ENCODE measurements around the gene PGAM1. TPM values are rescaled to one million over a fixed set of nuclear protein-coding genes. Genes with fewer than 3 reads are reported as not detected.
"Not testable (repeated sequence)": the region's sequence is repeated elsewhere in the genome, so short reads cannot be mapped to it uniquely, and the experiment has no call there.

PGAM1 gene
- total RNA-seq, 1 donor from 2014 or later: 374 TPM

DNA sequence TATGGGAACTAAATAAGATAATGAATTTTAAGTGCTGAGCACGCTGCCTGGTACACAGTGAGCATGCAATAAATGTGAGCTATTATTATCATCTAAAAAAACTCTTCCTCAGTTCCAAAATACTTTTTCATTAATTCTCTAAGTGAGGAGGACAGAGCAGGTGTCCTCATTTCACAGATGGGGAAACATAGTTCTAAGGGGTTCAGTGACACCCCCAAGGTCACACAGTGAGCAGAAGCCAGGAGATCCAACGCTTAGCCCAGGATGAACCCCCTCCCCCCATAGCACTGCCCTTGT, 18.1 kb upstream of the PGAM1 start:
- no peak for DNase-seq (ENCODE audit: low read depth, low spot score)

DNA sequence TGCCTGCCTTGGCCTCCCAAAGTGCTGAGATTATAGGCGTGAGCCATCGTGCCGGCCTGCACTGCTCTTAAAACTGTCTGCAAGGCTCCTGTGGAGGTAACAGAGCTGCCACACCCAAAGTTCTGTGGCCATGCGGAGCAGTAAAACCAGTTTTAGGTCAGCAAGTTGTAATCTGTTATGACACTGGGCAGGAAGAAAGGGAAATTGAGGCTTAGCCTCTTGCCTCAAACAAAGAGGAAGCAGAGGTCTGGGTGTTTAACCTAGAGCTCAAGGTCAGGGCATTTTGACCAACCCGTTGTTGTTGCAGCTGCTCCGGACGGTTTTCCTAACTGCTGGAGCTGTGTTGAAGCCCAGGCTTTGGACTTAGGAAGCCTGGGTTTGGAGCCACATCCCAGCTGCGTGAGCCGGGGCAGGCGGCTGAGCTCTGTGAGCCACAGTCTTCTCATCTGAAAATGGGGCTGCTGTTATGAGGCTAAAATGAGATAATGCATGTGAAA, 17.4 kb upstream of the PGAM1 start:
- no peak for DNase-seq (ENCODE audit: low read depth, low spot score)

DNA sequence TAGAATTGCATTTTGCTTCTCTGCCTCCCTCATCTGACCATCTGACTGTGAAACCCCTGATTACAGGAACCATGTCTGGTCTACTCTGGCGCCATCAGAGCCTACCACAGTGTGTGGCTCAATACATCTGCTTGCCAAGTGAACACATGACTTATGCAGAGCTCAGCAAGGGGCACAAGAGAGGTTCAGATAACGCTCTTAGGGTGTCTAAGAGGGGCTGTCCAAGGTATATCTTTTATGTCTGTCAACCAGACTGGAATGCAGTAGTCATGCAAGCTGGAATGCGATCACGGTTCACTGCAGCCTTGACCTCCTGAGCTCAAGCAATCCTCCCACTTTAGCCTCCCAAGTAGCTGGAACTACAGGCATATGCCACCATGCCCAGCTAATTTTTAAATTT, 14.6 kb upstream of the PGAM1 start:
- DNase-seq (ENCODE audit: low read depth, low spot score): no peak

DNA sequence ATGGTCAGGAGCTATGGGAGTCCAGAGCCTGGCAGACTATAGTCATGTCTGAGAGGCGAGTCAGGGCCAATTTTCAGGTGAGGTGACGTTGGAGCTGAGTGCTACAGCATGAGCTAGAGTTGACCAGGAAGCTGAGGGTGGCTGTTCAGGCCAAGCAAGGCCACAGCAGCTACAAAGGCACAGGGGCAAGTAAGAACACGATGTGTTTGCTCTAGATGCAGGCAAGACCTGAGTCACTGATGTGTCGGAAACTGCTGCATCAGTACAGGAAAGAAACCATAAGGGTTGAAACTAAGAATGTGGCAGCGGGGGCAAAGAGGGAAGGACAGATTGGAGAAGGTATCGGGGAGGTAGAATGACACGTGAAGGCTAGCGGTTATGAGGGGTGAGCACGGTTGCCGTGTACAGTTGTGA, 13.1 kb upstream of the PGAM1 start:
- no peak for DNase-seq (ENCODE audit: low read depth, low spot score)

DNA sequence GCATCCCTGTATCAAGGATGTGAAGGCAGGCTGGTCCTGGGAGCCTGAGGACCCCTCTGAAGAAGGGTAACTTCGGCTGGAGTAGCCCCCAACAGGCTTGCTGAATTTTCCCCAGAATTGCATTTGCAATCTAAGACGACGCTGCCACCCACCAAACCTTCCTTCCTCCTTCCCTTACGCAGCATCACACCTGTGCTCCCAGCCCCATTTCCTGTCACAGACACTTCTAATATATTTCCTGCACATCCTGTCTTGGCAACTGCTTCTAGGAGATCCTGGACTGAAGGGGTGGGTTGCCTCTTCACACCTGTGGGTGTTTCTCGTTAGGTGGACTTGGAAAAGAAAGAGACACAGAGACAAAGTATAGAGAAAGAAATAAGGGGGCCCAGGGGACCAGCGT, 9.4 kb upstream of the PGAM1 start:
- DNase-seq (ENCODE audit: low read depth, low spot score): no peak

DNA sequence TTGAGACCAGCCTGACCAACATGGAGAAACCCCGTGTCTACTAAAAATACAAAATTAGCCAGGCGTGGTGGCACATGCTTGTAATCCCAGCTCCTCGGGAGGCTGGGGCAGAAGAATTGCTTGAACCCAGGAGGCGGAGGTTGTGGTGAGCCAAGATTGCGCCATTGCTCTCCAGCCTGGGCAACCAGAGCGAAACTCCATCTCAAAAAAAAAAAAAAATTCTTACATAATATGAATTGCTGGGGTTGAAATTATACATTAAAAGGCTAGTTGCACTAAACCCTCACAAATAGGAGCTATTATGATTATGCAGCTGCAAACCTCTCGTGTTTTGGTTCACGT, 2.3 kb upstream of the PGAM1 start:
- DNase-seq (ENCODE audit: low read depth, low spot score): not testable (repeated sequence)

DNA sequence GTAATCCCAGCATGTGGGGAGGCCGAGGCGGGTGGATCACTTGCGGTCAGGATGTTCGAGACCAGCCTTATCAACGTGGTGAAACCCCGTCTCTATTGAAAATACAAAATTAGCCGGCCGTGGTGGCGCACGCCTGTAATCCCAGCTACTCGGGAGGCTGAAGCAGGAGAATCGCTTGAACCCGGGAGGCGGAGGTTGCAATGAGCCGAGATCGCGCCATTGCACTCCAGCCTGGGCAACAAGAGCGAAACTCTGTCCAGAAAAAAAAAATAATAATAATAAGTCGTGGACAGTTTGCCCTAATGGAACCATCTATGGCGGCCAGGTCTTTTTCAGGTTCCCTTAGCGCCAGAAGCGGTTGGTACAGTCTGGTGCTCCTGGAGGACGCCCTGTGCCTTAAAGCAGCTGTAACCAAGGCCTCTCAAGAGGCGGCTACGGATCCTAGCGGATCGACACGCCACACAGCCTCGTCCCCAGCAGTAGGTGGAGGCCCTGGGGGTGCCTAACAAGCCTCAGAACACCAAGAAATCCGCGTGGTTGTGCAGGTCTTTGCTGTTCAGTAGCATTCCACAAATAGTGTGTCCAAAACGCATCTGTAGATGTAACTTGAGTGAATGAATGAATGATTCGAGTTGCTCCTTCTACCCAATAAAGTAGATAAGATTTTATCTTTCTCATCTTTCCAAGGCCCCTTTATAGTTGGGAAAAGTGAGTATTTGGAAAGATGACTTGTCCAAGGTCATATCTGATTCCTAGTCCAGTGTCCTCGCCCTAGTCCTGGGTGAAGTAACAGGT, 982 bp downstream of the PGAM1 start:
- no peak for DNase-seq (ENCODE audit: low read depth, low spot score)

DNA sequence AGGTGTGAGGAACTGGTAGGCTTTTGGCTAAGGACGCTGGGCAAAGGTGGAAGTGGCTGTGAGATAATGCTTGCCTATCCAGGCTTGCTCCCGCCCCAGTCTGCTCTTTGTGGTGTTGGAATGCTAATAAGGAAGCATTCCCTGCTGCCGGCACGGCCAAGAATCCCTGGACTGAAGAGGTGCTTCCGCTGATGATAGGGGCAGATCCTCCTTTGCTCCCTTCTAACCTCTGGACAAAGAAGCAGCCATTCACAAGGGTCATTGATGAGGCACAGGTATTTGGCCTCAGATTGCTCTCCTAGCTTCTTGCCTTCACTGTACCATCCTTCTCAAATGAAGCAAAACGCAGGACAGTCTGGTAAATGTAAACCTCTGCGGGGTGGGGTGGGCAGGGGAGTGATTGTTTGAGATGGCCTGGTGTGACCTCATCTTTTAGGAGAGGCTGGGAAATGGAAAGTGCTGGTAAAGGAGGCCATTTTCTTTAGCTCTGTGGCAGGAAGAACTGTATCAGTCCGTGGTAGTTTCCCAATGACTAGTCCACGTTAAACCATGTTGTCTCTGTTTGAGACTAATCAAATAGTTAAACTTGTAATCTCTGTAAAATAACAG, 1.7 kb downstream of the PGAM1 start:
- DNase-seq (ENCODE audit: low read depth, low spot score): no peak

DNA sequence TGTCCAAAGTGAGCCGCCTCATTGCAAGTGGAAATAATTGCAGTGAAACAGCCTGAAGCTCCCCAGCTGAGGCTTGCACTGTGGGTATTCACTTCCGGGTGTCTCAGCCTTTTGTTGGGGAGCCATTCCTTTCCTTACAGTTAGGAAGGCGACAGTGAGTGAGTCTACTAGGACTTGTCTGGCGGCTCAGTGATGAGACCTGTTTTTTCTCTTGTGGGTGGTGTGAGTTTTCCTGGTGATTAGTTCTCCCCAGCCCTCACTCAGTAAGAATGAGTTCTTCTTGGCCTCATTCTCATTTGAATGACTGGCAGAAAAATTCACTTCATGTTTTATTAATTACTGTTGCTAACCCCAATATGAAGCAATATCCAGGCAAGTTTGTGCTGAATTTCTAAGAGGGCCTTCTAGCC, 2.6 kb downstream of the PGAM1 start:
- DNase-seq (ENCODE audit: low read depth, low spot score): no peak

DNA sequence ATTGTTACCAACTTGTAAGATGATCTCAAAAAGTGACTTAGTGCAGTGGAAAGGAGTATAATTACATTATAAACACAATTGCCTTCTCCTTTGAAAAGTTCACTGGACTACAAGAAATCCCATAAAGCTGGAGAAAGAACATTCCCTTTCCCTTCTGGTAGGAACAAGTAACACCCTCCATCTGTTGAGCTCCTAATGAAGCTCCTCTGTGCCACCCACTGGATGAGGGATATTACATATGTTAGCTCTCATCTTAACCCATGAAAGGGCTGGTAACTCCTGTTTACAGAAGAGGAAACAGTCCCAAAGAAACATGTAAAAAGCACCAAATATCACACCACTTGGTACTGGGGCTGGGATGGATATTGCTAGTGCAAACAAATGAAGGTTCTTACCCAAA, 8.1 kb downstream of the PGAM1 start:
- DNase-seq (ENCODE audit: low read depth, low spot score): no peak

DNA sequence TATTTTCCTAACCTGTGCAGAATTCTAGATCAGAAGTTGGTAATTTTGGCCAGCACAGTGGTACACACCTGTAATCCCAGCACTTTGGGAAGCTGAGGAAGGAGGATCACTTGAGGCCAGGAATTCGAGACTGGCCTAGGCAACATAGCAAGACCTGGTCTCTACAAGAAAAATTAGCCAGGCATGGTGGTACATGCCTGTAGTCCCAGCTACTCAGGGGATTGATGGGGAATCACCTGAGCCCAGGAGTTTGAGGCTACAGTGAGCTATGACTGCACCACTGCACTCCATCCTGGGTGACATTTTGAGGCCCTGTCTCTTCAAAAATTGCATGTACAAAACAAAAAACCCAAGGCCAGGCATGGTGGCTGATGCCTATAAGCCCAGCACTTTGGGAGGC, 8.6 kb downstream of the PGAM1 start:
- no peak for DNase-seq (ENCODE audit: low read depth, low spot score)

DNA sequence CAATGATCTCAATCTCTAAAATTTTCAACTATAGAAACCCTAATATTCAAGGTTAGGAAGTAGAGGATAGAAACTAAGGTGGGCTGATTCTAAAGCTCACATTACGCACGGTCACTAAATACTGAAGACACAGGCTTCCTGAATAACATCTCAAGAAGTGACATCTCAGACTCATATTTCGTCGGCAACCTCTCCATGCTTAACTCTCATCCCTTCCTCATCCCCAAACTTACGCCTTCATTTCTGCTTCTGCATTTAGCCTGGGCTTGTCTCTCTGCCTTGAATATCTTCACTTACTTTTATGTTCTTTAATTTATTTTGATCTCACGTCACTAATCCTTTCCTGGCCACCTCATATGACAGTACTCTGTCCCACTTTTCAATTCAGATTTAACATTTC, 9.2 kb downstream of the PGAM1 start:
- no peak for DNase-seq (ENCODE audit: low read depth, low spot score)

DNA sequence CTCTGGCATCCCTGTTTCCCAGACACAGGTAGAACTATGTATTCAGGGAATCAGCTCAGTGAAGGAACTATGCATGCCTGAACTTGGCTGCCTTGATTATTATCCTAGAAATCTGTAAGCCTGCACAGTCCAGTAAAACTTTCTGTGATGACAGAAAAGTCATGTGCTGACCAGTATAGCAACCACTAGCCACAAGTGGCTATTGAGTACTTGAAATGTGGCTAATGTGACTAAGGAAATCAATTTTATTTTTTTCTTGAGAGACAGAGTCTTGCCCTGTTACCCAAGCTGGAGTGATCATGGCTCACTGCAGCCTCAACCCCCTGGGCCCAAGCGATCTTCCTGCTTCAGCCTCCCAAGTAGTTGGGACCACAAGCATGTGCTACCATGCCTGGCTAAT, 16.3 kb downstream of the PGAM1 start:
- no peak for DNase-seq (ENCODE audit: low read depth, low spot score)

DNA sequence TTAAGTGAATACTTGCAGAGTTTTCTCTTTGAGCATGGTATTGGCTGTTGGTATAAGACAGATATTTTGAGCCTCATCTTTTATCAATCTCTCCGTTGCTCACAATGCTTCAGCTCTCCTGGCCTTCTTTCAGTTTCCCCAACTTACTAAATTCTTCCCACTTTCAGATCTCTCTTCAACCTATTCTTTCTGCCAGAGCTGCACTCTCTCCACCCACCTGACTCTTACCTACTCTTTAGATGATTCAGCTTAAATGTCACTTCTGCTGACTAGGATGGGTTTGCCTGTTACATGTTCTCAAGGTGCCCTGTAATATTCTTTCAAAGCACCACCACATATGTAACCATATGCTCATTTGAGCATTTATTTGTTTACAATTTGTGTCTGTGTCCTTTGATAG, 18.2 kb downstream of the PGAM1 start:
- no peak for DNase-seq (ENCODE audit: low read depth, low spot score)

DNA sequence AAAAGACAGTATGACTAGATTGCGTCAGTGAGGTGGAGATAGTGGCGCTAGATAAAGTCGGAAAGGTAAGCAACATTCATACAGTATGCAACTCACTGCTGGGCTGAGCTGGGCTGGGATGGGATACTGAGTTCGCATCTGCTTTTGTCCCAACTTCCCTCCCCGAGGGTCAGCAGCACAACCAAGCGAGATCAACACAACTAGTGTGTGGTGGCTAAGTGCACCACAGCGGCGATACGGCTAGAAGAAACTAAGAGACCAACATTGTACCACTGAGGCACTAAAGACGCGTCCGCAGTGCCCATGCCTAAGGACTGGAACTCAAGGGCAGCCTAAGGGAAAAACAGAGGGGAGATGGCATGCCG, 19.3 kb downstream of the PGAM1 start:
- no peak for DNase-seq (ENCODE audit: low read depth, low spot score)

DNA sequence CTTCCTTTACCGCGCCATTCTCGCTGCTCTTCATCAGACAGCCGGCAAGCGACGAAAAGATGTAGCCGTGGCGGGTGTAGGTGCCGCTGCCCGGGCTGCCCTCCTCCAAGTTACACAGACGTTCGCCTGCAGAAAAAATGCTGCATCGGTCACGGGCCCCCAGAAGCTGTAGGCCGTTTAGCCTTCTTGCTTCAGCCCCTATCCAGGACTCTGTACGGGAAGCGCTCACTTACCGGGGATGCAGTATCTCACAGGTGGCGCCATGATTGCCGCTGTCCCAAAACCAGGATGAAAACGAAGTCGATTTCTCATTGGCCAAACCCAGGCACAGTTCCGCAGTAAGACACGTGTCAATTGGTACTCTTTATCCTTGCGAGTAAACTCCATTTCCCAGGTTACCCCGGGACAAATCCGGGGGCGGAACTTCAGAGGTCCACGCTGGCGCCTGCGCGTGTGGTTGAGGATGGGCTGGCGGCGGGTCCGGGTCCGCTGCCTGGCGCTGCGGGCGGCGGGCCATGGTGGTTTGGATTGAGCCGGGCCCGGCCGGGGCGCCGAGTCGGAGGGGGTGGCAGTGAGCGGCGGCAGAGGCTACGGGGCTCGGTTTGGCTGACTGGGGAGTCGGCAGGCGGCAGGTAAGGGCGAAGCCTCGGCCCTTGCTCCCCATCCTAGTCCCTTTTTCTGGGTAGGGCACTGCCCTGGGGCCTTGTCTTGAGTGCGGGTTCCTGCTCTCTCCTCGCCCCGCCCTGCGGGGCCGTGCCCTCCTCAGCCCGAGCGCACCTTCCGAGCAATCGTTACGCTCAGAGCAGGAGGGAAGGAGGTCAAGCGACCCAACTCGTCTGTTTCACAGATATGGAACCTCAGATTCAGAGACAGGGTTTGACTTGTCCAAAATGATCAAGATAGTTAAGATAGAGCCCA, 20.0 kb downstream of the PGAM1 start, which contains the start of the genes EXOSC1 and ZDHHC16:
EXOSC1 (minus strand) TSS at position 285 of the 918 bp plus-strand sequence; CDS start at position 264, 21 bp downstream.
ZDHHC16 (plus strand) TSS at position 454 of the 918 bp plus-strand sequence. CDS start 5,501 bp downstream, outside the sequence.
- peak; percentile 82 for DNase-seq (ENCODE audit: low read depth, low spot score)

DNA sequence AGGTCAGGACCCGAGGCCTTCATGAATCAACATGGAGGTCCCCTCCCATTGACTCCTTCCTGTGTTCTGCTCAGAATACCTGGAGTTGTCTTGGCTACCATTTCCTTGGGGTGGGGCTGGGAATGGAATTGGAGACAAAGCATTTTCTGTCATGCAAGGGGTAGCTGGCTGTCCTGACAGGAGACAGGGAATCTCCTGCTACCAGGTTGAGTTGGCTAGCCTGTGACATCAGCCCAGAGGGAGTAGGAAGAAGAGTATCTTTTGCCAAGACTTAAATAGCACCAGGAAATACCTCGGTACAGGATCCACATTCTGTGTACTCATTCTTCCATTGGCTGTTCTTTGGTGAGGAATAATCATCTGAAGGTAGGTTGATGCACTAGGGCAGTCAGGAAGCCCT, 24.8 kb downstream of the PGAM1 start:
- no peak for DNase-seq (ENCODE audit: low read depth, low spot score)

DNA sequence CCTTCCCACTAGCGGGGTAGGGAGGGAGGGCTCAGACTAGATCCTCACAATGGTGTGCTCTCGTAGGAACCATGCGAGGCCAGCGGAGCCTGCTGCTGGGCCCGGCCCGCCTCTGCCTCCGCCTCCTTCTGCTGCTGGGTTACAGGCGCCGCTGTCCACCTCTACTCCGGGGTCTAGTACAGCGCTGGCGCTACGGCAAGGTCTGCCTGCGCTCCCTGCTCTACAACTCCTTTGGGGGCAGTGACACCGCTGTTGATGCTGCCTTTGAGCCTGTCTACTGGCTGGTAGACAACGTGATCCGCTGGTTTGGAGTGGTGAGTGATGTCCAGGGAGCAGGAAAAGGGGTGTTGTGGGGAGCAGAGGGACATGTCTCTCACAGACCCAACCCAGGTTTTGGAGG, 25.6 kb downstream of the PGAM1 start:
- DNase-seq (ENCODE audit: low read depth, low spot score): no peak

DNA sequence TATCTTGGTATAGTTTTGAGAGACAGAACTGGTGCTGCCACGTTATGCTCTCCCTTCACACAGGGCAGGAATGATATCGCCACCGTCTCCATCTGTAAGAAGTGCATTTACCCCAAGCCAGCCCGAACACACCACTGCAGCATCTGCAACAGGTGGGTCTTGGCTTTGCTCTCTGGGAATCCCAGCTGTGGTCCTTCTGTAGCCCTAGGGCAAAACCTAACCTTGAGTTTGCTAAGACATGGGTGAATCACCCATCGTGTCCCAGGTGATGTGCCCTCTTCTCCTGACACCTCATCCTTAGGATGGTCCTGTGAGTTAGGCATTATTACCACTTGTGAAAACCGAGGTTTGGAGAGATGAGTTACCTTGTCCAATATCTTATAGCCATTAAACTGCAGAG, 26.4 kb downstream of the PGAM1 start:
- no peak for DNase-seq (ENCODE audit: low read depth, low spot score)

DNA sequence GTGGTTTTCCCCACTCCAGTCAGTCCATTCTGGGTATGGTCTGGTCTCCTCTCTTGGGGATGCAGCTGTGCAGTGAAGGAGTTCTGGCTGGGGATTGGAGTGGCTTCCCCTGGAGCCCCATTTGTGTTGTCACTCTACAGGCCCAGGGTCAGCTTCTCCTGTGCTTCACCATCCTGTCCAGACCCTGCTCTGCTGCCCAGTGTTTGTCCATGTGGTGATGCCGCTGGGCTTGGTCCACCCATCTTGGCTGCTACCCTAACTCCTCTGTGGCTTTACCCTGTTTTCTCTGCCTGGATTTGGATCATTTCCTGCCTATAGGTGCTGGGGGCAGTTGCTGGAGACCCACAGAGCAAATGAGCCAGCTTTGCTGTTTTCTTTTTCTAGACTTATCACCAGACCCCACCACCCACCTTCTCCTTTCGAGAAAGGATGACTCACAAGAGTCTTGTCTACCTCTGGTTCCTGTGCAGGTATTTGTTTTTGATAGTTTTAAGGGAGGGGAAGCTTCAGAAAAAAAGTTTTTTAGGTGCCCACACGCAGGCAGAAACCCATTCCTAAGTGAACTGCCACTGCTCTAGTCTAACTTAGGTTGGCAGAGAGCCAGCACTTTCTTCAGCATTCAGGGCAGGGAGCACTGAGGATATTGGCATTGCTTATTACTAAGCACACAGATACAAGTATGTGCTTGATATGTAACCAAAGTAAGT, 28.5 kb downstream of the PGAM1 start:
- no peak for DNase-seq (ENCODE audit: low read depth, low spot score)

DNA sequence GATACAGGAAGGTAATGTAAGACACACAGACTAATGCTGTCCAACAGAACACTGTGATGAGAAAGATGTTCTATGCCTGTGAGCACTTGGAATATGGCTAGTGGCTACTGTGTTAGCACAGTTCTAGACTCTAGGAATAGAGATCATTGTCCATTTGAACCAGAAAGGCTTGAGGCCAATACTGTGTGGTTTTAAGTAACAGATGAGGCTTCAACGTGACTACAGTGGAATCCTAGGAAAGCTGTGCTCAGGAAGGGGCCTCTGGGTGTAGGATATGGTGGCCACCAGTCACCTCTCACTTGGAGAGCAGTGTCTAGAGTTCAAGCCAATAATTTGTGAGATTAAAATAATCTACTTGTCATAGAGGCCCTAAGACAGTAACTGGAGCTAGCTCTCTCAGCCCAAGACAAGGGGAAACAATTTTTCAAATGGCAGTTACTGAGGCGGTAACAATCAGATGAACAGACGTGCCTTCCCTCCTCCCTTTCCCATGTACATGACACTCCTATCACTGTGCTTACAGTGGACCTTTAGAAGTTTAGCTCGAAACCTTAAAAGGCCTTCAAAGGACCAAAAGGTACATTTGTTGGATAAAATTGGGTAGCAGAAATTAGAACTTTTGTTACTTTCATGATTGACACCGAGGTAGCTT, 30.2 kb downstream of the PGAM1 start:
- no peak for DNase-seq (ENCODE audit: low read depth, low spot score)
